MM.1S (cell line): ENCODE data around the gene ZSWIM4.

Experiments used
- EZH2phosphoT487 ChIP-seq: fragments of 300-600 bp; sonication (generic); IDR thresholded peaks from 2 replicates; pipeline ENCODE4 v1.6.1; 2018; ENCODE audit warnings: antibody characterized with exemption, low read length
- TF ChIP-seq, protein P1 (sequence below): fragments of 300-600 bp; sonication (generic); IDR thresholded peaks from 2 replicates; pipeline ENCODE4 v1.5.1; 2016; ENCODE audit warnings: antibody characterized with exemption, low read length, mixed read lengths

- TF ChIP-seq, protein P1, sequence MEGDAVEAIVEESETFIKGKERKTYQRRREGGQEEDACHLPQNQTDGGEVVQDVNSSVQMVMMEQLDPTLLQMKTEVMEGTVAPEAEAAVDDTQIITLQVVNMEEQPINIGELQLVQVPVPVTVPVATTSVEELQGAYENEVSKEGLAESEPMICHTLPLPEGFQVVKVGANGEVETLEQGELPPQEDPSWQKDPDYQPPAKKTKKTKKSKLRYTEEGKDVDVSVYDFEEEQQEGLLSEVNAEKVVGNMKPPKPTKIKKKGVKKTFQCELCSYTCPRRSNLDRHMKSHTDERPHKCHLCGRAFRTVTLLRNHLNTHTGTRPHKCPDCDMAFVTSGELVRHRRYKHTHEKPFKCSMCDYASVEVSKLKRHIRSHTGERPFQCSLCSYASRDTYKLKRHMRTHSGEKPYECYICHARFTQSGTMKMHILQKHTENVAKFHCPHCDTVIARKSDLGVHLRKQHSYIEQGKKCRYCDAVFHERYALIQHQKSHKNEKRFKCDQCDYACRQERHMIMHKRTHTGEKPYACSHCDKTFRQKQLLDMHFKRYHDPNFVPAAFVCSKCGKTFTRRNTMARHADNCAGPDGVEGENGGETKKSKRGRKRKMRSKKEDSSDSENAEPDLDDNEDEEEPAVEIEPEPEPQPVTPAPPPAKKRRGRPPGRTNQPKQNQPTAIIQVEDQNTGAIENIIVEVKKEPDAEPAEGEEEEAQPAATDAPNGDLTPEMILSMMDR = no peak
- TF ChIP-seq EZH2phosphoT487 = 0 out of 2 replicates have a peak, but pooled peaks have one; percentile 6
These were observed 71.3 kb downstream of the ZSWIM4 start for GRCh38 chr19:13866463-13867046.
